Transverse colon (tissue), 3 donors: ENCODE data around the gene PPM1H.

Experiments used
- EP300 ChIP-seq: sonication (generic); formaldehyde crosslinking; IDR thresholded peaks from one replicate; pipeline ENCODE4 v1.6.1; 2017; ENCODE audit warnings: antibody characterized with exemption, low read depth
- TF ChIP-seq, protein P1 (sequence below), 5 experiments: fragments of 200-600 bp in 3 of 5; fragments of 450-650 bp in 2 of 5; sonication (generic) in 3 of 5; IDR thresholded peaks; 1 replicate in 2 of 5; 2 replicates in 3 of 5; pipeline ENCODE4 v1.5.1; 2016 to 2017; ENCODE audit warnings: antibody characterized with exemption in 5 of 5, inconsistent platforms in 3 of 5, mild to moderate bottlenecking in 2 of 5, moderate library complexity in 1 of 5

- TF ChIP-seq, protein P1, sequence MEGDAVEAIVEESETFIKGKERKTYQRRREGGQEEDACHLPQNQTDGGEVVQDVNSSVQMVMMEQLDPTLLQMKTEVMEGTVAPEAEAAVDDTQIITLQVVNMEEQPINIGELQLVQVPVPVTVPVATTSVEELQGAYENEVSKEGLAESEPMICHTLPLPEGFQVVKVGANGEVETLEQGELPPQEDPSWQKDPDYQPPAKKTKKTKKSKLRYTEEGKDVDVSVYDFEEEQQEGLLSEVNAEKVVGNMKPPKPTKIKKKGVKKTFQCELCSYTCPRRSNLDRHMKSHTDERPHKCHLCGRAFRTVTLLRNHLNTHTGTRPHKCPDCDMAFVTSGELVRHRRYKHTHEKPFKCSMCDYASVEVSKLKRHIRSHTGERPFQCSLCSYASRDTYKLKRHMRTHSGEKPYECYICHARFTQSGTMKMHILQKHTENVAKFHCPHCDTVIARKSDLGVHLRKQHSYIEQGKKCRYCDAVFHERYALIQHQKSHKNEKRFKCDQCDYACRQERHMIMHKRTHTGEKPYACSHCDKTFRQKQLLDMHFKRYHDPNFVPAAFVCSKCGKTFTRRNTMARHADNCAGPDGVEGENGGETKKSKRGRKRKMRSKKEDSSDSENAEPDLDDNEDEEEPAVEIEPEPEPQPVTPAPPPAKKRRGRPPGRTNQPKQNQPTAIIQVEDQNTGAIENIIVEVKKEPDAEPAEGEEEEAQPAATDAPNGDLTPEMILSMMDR (IDR thresholded peaks at IDR 0.05): no peak
- TF ChIP-seq EP300: no peak
Measured at GRCh38 chr12:62739266-62740015, 195.5 kb downstream of the PPM1H start.
